ENCODE data around the gene RUFY4. TPM values are rescaled to one million over a fixed set of nuclear protein-coding genes. Genes with fewer than 3 reads are reported as not detected.

The RUFY4 gene
- not detected in 5 replicates for total RNA-seq (2022; extraction: Qiagen RNA extraction; ENCODE audit: low read depth)

GRCh38 chr2:218068721-218069334 lies at the start of gene RUFY4:
RUFY4 (plus strand) TSS chr2:218069253; CDS start chr2:218070606, 1,353 bp downstream.

GRCh38 chr2:218125626-218126080 lies 56.6 kb downstream of the RUFY4 start, which contains the start of gene CXCR2:
CXCR2 (plus strand) TSS chr2:218126028; CDS start chr2:218134802, 8,774 bp downstream.

Other genes with a start within 250 kb of the RUFY4 start
- 7.4 to 21.4 TPM (median 12.6 TPM) in 5 replicates for gene TNS1, start 66.3 kb upstream of the RUFY4 start, total RNA-seq (2022; extraction: Qiagen RNA extraction; ENCODE audit: low read depth)
- not detected in 5 replicates for gene CXCR2, start 56.8 kb downstream of the RUFY4 start, total RNA-seq (2022; extraction: Qiagen RNA extraction; ENCODE audit: low read depth)
- gene CXCR1, start 97.7 kb downstream of the RUFY4 start, total RNA-seq (2022; extraction: Qiagen RNA extraction; ENCODE audit: low read depth) = not detected in 5 replicates
- 283 to 316 TPM (median 302 TPM) in 5 replicates for gene ARPC2, start 147.9 kb downstream of the RUFY4 start, total RNA-seq (2022; extraction: Qiagen RNA extraction; ENCODE audit: low read depth)
- 0.09 to 0.19 TPM (median 0.12 TPM) in 3 of 5 replicates, not detected in the others for gene GPBAR1, start 191.8 kb downstream of the RUFY4 start, total RNA-seq (2022; extraction: Qiagen RNA extraction; ENCODE audit: low read depth)
- 121 to 185 TPM (median 130 TPM) in 5 replicates for gene AAMP, start 200.9 kb downstream of the RUFY4 start, total RNA-seq (2022; extraction: Qiagen RNA extraction; ENCODE audit: low read depth)
- gene PNKD, start 201.3 kb downstream of the RUFY4 start, total RNA-seq (2022; extraction: Qiagen RNA extraction; ENCODE audit: low read depth) = 54.8 to 70.7 TPM (median 66.6 TPM) in 5 replicates
- gene TMBIM1, start 223.2 kb downstream of the RUFY4 start, total RNA-seq (2022; extraction: Qiagen RNA extraction; ENCODE audit: low read depth) = 114 to 144 TPM (median 129 TPM) in 5 replicates

Data from A549 treated with ZK216348 at 1 μM for 4 hours (cell line).